Loucy (cell line): ENCODE measurements around the gene BACH1.

ENCODE experiments used
- H2AFZ ChIP-seq: fragments of 200-600 bp; sonication (generic); 2 replicates; pipeline ENCODE4 v1.6.0; 2016; ENCODE audit warnings: antibody characterized with exemption, mild to moderate bottlenecking, low read length, moderate library complexity
- H3F3A ChIP-seq: fragments of 200-600 bp; 2 replicates; pipeline ENCODE4 v1.6.0; 2016; ENCODE audit warnings: antibody characterized with exemption, low read depth, mild to moderate bottlenecking
- H3K27me3 ChIP-seq: fragments of 200-600 bp; sonication (generic); 2 replicates; pipeline ENCODE4 v1.6.1; 2014; ENCODE audit warnings: low read length, mild to moderate bottlenecking; ENCODE audit not compliant: insufficient read depth, poor library complexity, severe bottlenecking
- H3K36me3 ChIP-seq: fragments of 200-600 bp; sonication (generic); 2 replicates; pipeline ENCODE4 v1.6.1; 2016; ENCODE audit warnings: low read length; ENCODE audit not compliant: insufficient read depth
- H3K4me1 ChIP-seq: fragments of 200-600 bp; sonication (generic); 2 replicates; pipeline ENCODE4 v1.5.1; 2014; ENCODE audit warnings: low read length, mild to moderate bottlenecking; ENCODE audit not compliant: insufficient read depth, poor library complexity, severe bottlenecking
- H3K4me2 ChIP-seq: fragments of 200-600 bp; sonication (generic); 2 replicates; pipeline ENCODE4 v1.6.0; 2014; ENCODE audit warnings: antibody characterized with exemption, low read length, low read depth, mild to moderate bottlenecking; ENCODE audit not compliant: poor library complexity, severe bottlenecking
- H3K4me3 ChIP-seq: fragments of 200-600 bp; sonication (generic); 2 replicates; pipeline ENCODE4 v1.5.1; 2014; ENCODE audit warnings: low read length, mild to moderate bottlenecking, mixed read lengths; ENCODE audit not compliant: poor library complexity, severe bottlenecking
- H3K79me2 ChIP-seq: fragments of 200-600 bp; sonication (generic); 2 replicates; pipeline ENCODE4 v1.6.1; 2014; ENCODE audit warnings: low read length; ENCODE audit not compliant: insufficient read depth
- H3K9ac ChIP-seq: fragments of 200-600 bp; sonication (generic); 2 replicates; pipeline ENCODE4 v1.6.0; 2014; ENCODE audit warnings: mild to moderate bottlenecking, low read depth, low read length, moderate library complexity; ENCODE audit not compliant: poor library complexity, severe bottlenecking
- H3K9me2 ChIP-seq: fragments of 200-600 bp; sonication (generic); replicated peaks from 2 replicates; pipeline ENCODE4 v1.6.1; 2016; ENCODE audit warnings: low read depth, low read length, mixed read lengths
- H3K9me3 ChIP-seq: fragments of 200-600 bp; sonication (generic); 2 replicates; pipeline ENCODE4 v1.6.1; 2014; ENCODE audit warnings: mild to moderate bottlenecking, antibody characterized with exemption, low read length, low read depth; ENCODE audit not compliant: insufficient read depth
- H4K20me1 ChIP-seq: fragments of 200-600 bp; sonication (generic); 2 replicates; pipeline ENCODE4 v1.6.0; 2014; ENCODE audit warnings: antibody characterized with exemption, low read length, mild to moderate bottlenecking; ENCODE audit not compliant: insufficient read depth, poor library complexity, severe bottlenecking
- EZH2phosphoT487 ChIP-seq: fragments of 200-600 bp; IDR thresholded peaks from 2 replicates; pipeline ENCODE4 v1.6.1; 2018; ENCODE audit warnings: antibody characterized with exemption, mild to moderate bottlenecking, moderate library complexity, borderline replicate concordance
- TF ChIP-seq, protein P1 (sequence below): fragments of 200-600 bp; sonication (generic); conservative IDR thresholded peaks from 2 replicates; pipeline ENCODE4 v1.5.1; 2014; ENCODE audit warnings: mild to moderate bottlenecking, antibody characterized with exemption, low read length

BACH1 gene

GRCh38 chr21:29307718-29308455 lies 9.2 kb downstream of the BACH1 start:
- no peaks in the 10 kb centered on the region for H3K27me3 ChIP-seq
- peaks cover 97% of the 10 kb centered on the region for H3K79me2 ChIP-seq
- no peak overlapping the region for H3K9ac ChIP-seq
- no peak overlapping the region for H3K4me3 ChIP-seq
- TF ChIP-seq EZH2phosphoT487, result no peak
- TF ChIP-seq, protein P1, sequence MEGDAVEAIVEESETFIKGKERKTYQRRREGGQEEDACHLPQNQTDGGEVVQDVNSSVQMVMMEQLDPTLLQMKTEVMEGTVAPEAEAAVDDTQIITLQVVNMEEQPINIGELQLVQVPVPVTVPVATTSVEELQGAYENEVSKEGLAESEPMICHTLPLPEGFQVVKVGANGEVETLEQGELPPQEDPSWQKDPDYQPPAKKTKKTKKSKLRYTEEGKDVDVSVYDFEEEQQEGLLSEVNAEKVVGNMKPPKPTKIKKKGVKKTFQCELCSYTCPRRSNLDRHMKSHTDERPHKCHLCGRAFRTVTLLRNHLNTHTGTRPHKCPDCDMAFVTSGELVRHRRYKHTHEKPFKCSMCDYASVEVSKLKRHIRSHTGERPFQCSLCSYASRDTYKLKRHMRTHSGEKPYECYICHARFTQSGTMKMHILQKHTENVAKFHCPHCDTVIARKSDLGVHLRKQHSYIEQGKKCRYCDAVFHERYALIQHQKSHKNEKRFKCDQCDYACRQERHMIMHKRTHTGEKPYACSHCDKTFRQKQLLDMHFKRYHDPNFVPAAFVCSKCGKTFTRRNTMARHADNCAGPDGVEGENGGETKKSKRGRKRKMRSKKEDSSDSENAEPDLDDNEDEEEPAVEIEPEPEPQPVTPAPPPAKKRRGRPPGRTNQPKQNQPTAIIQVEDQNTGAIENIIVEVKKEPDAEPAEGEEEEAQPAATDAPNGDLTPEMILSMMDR, result no peak
- H3F3A ChIP-seq, result no peaks in the 10 kb centered on the region
- H3K9me3 ChIP-seq, result no peaks in the 10 kb centered on the region
- peaks cover 46% of the 10 kb centered on the region for H3K4me1 ChIP-seq
- peaks cover 86% of the 10 kb centered on the region for H4K20me1 ChIP-seq
- H3K9me2 ChIP-seq, result no peaks in the 10 kb centered on the region
- H2AFZ ChIP-seq, result no peak overlapping the region
- H3K36me3 ChIP-seq, result no peaks in the 10 kb centered on the region
- H3K4me2 ChIP-seq, result peak overlapping the region; percentile 13

DNA sequence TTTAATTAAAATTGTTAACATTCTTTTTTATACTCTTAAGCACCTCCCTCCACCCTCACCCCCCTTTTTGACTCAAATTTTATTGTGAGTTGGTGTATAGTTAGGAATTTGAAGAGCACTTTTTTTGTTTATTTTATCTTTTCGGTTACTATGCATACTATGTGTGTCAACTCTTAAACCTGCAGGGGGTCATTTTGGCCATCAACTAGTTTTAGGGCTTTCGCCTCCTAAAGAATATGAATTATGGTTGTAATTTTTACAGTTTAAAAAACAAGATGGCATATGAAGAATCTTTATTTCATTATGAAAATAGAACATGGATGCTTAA lies 9.7 kb downstream of the BACH1 start:
- no peak for TF ChIP-seq EZH2phosphoT487
- TF ChIP-seq, protein P1, result no peak
- Histone ChIP-seq H3K9me3 (no peaks in the 10 kb centered on the region), H3K4me3 (no peak overlapping the region), H3K36me3 (no peaks in the 10 kb centered on the region), H3K4me2 (peak overlapping the region; percentile 12), H3K79me2 (peaks cover 97% of the 10 kb centered on the region), H3K9me2 (no peaks in the 10 kb centered on the region), H3K27me3 (no peaks in the 10 kb centered on the region), H2AFZ (no peak overlapping the region), H4K20me1 (peaks cover 81% of the 10 kb centered on the region), H3K9ac (no peak overlapping the region), H3K4me1 (peaks cover 41% of the 10 kb centered on the region), H3F3A (no peaks in the 10 kb centered on the region)

- Histone ChIP-seq H4K20me1 (peaks cover 72% of the 10 kb centered on the region), H3K9me3 (no peaks in the 10 kb centered on the region), H3K9me2 (no peaks in the 10 kb centered on the region), H3K4me3 (no peak overlapping the region), H3K79me2 (peaks cover 97% of the 10 kb centered on the region), H3K27me3 (no peaks in the 10 kb centered on the region), H3K36me3 (no peaks in the 10 kb centered on the region), H3K4me2 (peak overlapping the region; percentile 47), H3K9ac (no peak overlapping the region), H2AFZ (no peak overlapping the region), H3K4me1 (peaks cover 32% of the 10 kb centered on the region), H3F3A (no peaks in the 10 kb centered on the region)
- TF ChIP-seq EZH2phosphoT487, result no peak
- TF ChIP-seq, protein P1, result no peak
Measured at GRCh38 chr21:29309703-29310102, 11.0 kb downstream of the BACH1 start.
